ENCODE results near the gene KSR1.

KSR1 gene

DNA sequence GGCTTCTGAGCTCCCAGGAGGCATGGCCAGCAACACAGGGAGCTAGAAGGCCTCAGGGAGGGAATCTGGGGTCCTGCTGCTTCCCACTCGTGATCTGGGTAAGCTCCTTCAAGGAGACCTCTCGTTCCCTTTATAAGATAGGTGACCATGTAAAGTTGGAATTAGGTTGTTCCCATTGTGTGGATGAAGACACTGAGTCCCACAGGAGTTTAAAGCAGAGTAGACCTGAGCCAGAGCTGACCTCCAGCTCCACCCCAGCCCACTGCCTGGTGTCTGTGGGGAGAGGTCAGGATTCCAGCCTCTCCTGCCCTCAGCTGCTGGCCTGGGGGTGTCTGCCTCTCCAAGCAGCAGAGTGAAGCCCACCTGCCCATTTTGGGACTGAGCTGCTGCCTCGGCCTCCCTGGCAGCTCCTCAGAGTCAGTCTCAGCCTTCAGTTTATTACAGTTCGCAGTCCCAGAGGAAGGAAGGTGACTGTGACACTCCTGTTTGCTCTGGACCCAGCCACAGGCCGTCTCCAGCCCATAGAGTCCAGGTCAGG lies 141.6 kb downstream of the KSR1 start:
- no peak for DNase-seq

DNA sequence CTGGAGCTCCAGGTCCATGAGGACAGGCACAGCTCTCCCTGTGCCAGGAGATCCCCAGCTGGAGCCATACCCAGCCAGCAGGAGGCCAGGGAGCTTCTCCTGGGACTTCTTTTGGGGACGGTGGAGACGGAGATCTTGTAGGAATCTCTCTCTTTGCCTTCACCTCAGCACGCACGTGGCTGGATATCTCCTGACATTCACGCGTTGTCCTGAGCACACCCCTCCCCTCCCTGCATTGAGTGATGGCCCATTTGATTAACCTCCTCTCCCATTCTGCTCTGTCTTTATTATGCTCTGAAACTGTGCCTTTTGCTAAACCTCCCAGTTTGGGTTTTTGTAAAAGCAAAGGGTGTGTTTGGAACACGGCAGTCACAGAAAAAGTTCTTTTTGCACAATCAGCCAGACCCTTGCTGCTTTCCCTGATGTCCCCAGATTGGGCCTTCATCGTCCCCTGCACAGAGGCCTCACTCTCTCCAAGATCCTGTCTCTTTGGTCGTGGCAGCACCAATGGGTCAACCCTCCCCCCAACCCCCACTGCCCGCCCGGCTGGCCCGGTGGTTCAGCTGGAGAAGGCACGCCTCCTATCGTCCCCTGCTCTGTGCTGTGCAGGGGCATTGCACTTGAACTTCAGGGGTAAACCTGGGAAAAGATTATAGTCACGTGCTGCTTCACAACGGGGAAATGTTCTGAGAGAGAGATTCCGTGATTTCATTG lies 142.2 kb downstream of the KSR1 start:
- no peak for DNase-seq

- DNase-seq: no peak
Measured at GRCh38 chr17:27600471-27600870, 144.2 kb downstream of the KSR1 start.

DNA sequence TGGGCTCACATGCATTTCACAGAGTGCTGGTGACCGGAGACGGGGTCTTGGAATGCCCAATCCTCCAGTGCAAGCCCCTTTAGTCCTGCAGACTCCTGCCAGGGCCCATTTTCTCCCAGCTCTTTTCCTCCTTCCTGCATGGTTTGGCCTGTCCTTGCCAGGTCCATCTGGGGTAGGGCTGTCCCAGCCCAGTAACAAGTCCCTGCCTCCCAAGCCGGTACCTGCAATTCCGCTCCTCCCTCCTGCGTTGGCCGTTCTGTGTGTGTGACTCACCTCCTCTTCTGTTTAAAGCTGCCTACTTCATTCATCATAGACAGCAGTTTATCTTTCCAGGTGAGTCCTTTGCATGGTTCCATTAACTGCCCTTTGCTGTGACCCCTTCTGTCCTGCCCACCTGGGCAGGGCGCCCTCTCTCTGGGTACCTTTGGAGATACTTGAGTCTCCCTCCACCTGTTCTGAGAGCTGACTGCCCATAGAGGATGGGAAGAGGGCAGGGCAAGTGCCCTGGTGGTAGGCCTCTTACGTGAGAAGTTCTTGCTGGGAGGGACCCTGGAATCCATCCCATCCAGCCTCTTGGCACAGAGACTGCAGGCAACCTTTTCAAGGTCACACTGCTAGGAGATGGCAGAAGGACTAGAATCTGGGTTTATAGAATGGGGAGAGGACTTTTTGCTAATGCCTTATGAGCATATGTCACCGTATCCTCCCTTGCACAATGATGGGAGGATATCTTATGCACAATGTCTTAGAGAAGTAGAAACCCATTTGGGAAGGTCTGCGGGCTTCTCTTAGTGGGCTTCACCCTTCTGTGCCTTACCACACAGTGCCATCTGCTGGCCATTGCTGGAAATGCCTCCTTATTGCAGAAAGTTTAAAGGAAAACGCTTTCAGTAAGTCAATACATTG lies 145.1 kb downstream of the KSR1 start:
- peak; percentile 55 for DNase-seq

DNA sequence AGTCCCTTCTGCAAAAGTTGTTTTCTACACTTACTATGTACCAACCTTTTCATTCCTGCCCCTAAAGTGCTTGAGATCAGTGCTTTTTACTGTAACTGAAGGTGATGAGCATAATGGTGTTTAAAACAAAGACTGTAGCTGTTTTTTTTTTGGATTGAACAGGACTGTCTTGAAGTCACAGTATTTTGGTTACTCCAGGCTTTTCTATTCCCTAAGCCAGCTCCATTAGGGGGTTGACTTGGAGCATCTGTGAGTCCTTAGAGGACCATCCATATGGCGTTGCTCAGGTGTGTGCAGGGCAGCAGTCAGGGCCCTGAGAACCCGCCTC lies 145.7 kb downstream of the KSR1 start:
- no peak for DNase-seq

- DNase-seq: peak; percentile 30
Measured at GRCh38 chr17:27602721-27603420, 146.6 kb downstream of the KSR1 start.

DNA sequence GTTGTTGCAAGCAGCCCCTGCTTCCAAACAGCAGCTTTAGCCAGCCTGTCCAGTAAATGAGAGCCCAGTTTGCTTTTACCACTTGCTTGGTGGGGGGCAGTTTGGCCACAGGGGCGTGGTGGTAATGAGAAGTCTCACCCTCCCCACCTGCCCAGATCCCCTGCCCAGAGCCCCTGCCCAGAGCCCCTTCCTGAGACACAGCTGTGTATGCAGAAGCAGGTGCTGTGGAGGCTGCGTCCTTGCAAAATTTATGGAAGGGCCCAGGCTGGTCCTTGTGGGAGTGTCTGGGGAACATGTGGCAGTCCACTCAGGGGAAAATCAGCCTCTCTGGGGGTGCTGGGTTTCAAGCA lies 147.1 kb downstream of the KSR1 start:
- no peak for DNase-seq

DNA sequence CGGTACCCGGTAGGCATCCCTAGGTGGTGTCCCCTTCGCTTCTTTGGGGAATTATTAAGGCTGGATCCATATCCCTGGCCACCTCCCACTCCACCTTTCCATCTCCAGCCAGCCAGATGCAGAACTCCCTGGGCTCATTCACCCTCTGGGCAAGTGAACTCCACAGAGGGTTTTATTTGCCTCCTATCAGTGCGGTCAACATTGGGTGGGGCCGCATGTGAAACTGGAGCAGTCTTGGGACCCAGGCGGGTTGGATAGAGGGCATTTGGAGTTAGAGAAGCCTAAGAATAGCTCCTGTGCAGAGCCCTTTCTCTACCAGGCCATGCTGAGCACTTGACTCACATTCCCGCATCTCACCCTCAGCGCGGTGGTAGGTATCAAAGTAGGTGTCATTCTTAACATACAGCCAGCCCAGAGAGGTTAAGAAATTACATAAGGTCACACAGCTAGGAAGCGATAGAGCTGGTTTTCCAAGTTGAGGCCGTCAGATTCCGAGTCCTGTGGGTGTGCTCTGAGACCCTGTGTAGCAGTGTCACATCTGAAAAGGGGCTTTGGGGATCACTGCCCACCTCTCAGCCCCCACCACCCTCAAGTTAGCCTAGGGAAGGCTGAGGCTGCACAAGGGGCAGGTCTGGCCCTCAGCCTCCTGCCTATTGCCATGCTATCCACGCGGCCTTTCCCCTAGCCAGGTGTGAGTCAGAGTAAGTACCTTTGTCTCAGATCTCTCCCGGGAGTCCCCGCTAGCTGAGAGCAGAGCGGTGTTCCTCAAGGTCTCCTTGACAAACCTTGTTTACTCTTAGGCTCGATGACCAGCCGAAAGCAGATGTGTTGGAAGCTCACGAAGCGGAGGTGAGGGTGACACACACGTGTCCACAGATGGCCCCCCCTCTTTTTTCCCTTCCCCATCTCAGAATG lies 147.9 kb downstream of the KSR1 start:
- DNase-seq: no peak

DNA sequence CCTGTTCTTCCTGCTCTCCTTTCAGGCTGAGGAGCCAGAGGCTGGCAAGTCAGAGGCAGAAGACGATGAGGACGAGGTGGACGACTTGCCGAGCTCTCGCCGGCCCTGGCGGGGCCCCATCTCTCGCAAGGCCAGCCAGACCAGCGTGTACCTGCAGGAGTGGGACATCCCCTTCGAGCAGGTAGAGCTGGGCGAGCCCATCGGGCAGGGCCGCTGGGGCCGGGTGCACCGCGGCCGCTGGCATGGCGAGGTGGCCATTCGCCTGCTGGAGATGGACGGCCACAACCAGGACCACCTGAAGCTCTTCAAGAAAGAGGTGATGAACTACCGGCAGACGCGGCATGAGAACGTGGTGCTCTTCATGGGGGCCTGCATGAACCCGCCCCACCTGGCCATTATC lies 149.2 kb downstream of the KSR1 start:
- no peak for DNase-seq

DNA sequence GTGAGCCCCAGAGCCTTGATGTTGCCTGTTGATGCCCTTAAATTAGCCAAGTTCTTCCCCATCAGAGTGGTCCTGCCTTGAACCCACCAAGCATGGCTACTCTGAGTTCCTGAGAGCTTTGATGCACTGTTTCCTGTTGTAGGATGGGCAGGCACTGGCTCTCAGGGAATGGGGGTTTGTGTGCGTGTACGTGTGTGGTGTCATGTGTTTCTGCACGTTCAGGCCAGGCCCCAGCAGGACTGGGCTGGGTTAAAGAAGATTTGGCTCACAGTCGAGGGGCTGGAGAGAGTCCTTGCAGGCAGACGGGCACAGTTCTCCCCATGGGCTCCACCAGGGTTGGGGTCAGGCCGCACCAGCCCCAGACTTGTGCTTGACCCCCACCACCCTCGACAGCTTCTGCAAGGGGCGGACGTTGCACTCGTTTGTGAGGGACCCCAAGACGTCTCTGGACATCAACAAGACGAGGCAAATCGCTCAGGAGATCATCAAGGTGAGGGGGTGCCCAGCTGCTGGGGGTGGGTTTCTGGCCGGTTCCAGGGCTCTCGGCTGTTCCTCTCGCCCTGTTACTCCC lies 151.4 kb downstream of the KSR1 start:
- no peak for DNase-seq

GRCh38 chr17:27608328-27609230 lies 152.3 kb downstream of the KSR1 start:
- DNase-seq: no peak

- no peak for DNase-seq
Measured at GRCh38 chr17:27609611-27610303, 153.5 kb downstream of the KSR1 start.

GRCh38 chr17:27610304-27610677 lies 154.0 kb downstream of the KSR1 start:
- DNase-seq: no peak

- no peak for DNase-seq
Measured at GRCh38 chr17:27612160-27612770, 156.0 kb downstream of the KSR1 start.

DNA sequence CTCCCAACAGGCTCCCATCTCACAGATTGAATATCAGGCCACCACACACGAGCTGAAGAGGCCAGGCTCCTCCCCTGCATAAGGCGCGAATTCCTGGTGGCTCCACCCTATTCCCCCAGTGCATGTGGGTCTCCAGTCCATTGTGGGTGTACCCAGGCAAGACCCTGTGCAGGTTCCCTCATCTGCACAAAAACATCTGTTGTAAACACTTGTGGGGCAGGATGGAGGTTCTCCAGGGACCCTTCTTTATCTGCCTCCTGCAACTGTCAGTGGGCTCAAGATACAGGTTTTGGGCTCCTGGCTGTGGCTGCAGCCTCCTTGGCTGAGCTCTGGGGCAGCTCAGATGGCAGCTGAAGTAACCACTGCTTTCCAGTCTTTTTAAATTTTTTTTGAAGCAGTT lies 157.2 kb downstream of the KSR1 start:
- DNase-seq: no peak

GRCh38 chr17:27615121-27615520 lies 158.9 kb downstream of the KSR1 start:
- no peak for DNase-seq

GRCh38 chr17:27616414-27616813 lies 160.2 kb downstream of the KSR1 start:
- no peak for DNase-seq

GRCh38 chr17:27618417-27618816 lies 162.2 kb downstream of the KSR1 start:
- DNase-seq: no peak

- DNase-seq: no peak
Measured at GRCh38 chr17:27620721-27621120, 164.5 kb downstream of the KSR1 start.

DNA sequence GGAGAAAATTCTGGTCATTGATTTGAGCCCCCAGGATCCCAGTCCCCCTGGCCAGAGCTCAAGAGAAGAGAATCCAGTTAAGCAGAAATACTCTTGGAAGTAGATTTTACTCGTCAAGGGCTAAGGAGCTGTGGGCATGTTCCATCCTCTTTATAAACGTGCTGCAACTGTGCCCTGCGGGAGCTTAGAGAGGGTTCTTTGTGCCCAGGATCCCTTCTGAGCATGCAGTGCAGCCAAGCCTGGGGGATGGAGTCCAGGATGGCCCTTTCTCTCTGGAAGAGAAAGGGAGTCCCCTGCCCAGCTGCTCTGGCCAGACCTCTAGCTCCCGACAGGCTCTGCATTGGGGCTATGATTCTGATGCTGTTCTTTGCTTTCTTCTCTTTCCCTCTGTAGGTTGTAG lies 165.3 kb downstream of the KSR1 start:
- no peak for DNase-seq
